OCI-M2 (cell line): Measurements from ENCODE around the gene NTF3.

ENCODE experiments used
- DNase-seq: peaks from one replicate; lab custom pipeline; 2025; ENCODE audit not compliant: unreplicated experiment; lab: John Stamatoyannopoulos, UW

Gene NTF3

DNA sequence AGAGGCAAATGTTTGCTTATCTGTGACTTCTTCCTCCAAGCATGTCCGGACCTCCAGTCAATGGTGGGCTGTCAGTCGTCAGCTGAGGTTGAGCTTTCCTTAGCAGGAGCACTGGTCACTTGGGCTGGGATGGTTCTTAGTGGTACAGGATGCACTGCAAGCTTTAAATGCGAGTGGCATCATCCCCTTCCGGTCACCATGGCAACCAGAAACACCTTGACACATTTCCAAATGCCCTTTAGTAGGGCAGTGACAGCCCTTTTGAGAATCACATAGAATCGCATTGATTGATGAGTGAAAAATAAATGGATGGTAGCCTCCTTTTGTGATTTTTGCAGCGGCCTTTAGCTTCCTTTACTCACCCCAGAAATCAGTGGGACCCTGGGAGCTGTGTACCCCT is 24.1 kb downstream of the NTF3 start:
- no peak for DNase-seq

DNA sequence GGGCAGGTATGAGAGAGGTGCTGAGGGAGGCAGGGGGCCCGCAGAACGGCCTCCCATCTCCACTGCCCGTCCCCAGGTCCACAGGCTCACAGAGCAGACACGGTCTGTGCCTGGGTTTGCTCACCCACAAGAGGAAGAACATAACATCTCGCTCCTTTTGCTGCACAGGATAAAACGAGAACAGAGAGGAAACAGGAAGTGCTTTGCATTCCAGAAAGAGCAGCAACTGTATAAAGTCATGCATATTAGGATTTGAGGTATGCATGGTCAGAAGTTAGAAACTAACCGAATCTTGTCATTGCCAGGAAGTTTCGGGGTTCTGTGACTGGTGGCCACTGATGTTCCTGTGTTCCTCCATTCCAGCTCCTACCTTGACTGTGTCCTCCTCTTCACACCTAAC is 25.0 kb downstream of the NTF3 start:
- DNase-seq = no peak

DNA sequence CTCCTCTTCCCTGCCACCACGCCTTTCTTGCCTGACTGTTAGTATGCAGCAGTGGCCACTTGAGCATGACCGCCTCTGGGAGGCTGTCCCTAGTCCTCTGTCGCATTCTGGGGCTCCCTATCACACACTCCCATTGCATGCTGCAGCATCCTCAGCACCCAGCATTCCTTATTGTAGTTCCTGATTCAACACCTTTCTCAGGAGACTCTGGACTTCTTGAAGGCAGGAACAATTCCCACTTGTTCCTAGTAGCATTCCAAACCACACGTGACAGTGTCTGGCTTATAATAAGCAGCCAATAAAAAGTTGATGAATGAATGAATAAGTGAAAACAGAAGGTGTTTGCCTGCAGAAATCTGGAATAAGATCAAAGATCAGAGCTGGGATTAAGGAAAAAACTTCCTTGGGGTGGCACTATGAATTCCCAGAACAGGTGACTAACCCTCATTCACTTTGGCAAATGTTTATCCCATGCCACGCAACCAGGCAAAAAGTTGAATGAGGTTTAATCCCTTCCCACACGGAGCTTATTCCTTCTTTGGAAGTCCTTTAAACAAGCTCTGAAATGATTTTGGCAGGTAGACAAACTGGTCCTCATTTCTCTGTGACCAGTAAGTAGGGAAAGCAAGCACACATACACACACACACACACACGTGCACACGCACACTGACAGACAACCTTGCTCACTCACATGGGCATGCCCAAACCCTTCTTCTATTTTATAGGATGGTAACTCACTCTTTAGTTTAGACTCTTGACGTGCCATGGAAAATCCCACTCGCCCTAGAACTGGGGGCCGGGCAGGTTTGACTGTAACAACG is 26.5 kb downstream of the NTF3 start:
- no peak for DNase-seq

DNA sequence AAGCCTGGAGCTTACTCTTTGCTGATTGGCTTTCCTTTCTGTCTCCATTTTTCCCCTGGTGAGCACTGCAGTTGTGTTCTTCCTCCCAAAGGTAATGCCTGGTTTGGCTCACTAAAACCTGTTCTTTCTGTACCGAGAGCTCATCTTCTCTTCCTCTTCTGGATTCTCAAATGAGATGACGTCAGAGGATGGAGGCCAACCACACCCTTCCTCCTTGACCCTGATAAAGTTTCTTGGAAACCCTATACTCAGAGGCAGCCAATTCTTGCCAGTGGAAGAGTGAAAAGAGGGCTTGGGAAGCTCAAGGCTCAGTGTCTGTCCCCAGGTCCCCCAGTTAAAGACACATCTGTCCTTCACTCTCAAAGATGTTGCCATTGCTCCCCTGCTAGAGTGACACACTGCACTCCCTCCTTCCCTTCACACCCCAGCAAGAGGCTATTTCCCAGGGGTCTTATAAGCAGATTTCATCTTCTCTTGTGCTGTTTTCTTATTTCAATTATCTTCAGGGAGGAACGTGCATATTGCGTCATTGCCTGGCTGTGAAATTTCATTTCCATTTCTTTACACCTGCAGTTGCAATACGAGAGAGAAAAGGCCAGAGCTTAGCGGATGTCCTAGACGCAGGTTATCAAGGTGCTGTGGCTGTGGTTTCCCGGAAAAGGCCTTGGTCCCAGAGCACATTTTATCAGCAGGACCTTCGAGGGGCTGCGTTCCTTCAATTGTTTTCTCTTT is 27.3 kb downstream of the NTF3 start:
- no peak for DNase-seq

DNA sequence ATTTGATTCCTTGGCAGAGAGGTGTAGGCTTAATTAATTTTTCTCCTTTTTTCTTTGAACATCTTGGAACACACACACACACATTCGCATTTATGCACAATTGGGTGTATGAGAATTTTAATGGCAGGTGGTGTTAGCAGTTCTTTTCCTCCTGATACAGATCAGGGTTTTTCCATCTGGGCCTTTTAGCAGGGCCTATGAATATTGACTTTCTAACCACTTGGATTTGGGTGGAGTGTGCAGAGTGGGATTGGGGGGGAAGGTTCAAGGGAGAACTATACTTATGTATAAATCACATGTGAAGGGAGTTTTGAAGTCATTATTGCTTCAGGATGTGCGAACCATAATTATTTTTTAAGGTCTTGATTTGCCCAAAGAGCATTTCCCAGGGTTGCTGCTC is 28.9 kb downstream of the NTF3 start:
- no peak for DNase-seq

DNA sequence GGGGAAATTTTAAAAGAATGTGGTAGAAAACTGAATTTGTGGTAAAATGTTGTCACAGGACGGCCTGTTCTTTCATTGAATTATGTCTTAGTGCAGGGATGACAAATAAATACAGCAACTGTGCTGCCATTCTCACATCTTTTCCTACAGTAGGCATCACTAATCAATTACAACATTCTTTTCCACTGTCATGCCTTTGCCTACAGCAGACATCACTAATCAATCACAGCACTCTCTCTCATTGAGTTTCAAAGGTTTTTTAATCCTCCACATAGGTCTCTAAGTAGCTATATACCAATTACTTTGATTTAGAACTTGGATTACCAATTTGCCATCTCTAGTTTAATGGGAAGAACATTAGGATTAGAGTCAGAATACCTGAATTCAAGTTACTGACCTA is 30.1 kb downstream of the NTF3 start:
- DNase-seq = no peak

DNA sequence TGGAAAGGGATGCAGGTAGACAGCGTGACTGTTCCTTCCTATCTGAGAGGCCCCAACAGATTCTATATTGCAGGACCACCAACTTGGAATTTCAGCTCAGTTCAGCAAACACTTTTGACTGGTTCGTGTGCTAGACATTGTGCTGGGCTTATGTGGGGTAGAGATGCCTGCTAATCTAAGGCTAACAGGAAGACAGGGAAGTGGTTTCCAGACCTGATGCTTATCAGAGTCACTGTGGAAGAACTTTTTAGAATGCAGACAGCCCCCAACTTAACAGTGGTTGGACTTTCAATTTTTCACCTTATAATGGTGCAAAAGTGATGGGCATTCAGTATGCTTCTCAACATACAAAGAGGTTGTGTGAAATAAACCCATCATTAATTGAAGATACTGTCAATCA is 32.2 kb downstream of the NTF3 start:
- no peak for DNase-seq

DNA sequence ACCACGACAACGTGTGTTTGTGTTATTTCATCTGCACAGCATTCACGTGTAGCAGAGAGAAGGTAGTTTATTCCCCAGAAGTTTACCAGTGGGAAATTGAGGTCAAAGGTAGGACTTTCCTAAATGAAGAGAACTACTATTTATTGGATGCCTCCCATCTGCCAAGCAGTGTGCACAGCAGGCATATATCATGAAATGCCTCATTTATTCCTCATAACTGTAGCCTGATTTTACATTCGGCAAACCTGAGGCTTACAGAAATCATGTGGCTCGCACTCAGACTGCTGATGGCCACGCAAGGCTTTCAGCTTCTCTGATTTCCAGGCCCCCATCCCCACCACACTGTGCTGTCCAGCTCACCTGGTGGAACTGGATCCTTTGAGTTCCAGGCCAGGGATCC is 33.5 kb downstream of the NTF3 start:
- DNase-seq = no peak

DNA sequence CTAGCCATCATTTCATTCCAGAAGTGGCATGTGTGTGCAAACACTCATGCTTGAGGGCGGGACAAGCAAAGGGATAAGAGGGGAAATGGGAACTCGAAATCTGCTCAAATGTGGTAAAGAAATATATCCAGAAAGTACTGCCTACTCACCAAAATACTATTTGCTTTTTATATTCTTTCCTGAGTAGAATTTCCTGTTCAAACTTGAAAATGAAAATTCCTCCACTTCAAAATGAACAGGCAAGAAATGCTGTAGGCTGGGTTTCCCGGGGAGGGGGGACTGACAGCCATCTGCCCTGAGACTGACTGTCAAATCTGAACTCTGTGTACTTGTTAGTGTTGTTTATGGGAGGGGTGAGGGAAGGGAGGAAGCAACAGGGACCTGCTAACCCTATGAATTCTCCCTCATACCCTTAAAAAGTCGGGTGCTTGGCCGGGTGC is 34.6 kb downstream of the NTF3 start:
- no peak for DNase-seq

DNA sequence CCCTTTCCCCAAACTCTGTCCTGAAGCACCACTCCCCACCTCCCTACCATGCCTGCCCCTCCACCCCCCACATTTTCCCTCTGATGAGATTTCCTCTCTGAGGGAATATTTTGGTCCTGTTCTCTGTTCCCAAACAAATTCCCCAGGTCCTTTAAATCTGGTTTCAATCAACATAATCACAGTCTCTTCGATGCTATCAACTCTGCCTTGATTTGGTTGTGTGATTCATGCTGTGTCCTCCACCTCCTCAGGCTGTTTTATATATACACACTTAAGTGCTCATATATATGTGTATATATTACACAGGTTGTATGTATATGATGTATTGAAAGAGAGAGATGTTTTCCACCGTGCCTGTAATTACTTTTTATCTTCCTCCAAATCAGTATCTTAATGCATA is 36.0 kb downstream of the NTF3 start:
- DNase-seq = no peak

DNA sequence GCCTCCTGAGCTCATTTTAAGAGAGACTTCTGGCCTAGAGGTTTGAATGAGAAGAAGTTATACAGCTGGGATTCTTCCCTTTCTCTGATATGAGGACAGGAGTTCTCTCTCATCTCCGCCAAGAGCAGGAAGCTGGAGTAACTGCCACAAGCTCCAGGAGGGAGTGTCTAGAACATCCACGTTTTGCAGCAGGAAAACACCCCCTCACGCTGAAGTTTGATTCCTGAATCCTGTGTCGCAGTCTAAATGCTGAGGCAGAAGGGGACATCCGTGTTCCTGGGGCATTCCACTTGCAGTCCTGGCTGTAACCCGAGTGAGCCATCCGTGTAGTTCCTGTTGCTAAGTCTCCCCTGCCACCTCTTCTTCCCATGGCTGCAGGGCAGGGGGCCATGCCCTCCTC is 38.3 kb downstream of the NTF3 start:
- no peak for DNase-seq

DNA sequence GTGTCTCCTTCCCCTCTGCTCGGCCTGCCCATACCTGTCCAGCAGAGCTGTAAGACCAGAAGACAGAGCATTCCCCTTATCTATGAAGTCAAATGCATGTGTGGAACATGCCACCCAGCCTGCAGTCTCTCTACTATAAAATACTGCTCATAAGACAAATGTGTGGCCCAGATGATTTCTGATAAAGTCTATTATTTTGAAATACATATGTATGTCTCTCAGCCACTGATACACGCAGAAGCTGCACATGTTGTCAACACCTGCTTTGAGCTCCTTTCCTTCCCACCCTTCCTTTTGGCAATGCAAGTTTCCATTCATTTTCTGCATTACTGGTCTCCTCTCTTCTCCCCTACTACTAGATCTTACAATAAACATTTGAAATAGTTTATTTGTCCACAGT is 38.8 kb downstream of the NTF3 start:
- DNase-seq = no peak

DNA sequence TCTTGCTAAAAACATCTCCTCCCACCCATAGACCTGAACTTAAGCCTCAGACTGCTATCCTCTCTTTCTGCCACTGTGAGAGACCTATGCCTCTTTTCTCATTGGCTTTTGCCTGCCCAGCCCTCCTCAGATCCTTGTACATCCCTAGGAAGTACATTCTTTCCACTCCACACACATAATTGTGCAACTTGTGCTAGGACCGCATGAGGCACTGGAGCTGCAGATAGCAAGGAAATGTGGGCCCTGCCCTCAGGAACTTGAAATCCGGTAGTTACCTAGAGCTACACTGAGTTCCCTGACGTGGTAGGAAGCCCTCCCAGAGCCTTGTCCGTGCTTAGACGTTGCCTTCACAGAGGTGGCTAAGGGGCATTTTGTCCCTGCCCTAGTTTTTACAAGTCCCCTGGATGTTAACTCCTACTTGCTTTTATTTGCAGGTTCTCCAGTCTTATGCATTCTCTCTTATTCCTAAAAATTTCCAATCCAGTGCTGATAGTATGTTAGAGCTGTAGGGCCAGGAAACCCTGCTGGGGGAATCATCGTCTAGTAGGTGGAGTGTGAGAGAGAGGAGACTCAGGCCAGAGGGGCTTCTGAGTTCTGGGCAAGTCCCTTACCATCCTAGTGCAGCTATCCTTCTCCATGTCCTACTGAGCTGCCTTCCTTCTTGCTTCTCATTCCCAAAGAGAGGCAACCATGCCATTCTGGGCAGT is 41.3 kb downstream of the NTF3 start:
- no peak for DNase-seq

DNA sequence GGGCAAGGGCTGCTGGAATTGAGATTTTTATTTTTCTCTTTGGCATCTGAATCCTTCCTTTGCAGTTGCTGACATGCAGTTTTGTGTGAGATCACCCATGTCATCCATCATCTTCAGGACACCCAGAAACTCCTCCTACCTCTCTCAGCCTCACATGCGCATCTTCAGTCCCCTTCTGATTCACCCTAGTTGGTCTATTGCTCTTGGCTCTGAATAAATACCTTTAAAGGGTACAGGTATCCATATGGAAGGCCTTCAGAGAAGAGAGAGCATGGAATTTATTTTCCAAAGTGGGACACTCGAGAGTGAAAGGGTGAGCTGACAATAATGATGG is 41.8 kb downstream of the NTF3 start:
- no peak for DNase-seq

DNA sequence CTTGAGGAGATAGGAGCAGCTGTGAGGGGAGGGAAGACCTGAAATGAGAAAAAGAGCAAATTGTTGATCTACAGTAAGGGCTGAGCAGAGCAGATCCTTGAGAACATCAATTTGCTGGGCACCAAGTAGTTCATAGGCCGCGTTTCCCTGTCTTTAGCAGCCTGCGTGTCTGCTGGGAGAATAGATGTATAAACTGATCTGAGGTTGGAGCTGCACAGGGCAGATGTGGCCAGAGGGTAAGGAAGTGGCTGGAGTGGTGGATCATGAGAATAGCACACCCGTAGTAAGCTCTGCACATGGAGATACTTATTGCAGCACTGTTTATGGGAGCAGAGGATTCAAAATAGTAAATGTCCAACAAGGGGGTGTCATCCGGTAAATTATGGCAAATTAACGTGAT is 44.4 kb downstream of the NTF3 start:
- no peak for DNase-seq

DNA sequence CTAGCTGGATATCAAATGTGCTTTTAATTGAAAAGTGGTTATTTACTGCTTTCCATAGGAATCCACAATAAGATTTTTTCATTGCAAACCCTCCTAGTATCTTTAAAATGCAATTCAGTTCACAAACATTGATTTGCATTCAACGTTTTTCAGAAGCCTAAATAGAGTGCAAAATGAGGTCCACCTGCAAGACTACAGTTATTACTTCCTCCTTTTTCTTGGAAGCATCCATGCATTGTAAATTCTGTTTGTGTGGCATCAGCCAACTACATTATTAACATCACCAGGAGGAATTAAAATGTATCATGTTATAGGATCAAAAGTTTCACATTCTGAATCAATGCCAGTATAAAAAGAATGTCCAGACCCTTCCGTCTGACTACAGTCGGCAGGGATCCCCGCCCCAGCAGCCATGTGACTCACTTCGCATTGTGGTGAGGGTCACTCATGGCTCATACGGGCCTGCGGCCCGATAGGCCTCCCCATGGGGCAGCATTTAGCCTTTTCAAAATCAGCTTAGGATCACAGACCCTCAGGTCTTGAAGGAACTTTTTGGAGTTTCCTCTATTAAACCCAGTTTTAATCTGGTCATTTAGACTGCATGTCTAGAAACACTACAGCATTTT is 46.3 kb downstream of the NTF3 start:
- no peak for DNase-seq

DNA sequence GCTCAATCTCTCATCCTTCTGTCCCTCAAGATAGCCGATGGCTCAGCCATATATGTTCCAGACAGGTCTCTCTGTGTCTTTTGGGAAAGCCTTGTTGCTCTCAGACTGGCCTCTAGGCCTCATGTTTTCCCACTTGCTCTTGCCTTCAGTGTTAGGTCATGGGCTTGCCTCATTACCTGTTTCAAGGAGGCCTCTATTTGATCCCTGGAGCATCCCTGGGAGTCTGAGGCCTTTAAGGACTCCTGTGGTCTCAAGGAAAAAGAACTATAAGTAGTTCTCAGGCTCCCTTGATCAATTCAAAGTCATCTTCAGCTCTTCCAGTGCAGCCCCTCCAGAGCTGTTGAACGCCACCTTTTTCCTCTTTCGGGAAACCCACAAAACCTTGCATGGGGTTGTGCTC is 47.9 kb downstream of the NTF3 start:
- DNase-seq = no peak

DNA sequence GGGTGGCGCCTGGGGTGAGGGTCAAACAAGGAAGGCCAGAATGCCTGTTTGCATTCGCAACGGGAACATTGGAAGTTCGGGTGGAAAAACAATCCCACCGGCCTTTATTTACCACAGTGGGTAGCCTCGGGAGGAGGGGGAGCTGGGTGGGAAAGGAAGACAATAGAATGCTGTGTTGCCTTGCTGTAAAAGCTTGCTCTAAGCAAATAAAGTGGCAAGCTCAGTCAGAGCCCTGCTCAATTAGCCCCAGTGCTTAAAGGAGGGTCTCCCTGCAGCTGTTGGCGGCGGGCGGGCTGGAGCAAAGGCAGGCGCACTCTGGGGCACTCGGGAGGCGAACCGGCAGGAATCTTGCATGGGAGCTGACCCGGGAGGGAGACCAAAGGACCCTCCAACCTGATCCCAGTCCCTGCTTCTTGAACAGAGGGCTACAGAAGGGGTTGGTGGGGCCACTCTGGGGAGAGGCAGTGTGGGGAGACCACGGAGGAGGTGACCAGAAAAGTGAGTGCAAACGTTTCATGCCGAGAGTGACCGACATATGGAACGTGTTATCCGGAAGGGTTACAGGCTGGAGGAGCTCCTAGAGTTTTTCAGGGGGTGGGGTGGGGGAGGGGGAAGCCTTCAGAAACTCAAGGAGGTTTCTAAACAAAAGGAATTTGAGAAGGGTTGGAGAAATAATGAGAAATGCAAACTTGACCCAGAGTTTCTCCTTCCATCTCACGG is 48.5 kb downstream of the NTF3 start:
- DNase-seq = no peak

DNA sequence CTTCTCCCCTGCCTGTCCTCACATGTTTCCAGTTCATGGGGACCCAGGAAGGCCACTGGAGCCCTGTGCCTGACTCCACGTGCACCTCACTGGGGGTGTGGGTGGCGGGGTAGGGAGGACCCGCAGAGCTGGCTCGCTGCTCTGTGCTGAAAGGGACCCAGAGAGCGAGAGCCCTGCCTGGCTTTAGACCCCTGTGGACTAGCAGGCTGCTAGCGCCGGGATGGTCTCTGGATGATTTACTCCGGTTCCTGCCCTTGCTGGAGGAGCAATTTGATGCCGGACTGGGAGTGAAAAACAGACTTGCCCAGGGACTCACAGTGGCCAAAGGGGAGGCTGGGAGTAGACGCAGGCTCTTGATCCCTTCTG is 49.0 kb downstream of the NTF3 start:
- DNase-seq = no peak

DNA sequence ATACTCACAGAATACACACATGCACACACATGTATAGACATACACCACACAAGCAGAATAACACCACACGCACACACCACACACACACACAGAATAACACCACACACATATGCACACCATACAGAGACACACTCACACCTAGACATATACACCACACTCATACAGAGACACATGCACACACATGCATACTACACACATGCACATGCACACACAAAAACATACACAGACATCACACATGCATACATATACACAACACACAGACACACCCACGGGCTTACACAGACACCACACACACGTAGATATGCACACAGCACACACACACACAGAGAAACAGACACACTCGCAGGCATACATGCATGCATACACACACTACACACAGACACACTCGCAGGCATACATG is 49.7 kb downstream of the NTF3 start:
- DNase-seq = no peak

DNA sequence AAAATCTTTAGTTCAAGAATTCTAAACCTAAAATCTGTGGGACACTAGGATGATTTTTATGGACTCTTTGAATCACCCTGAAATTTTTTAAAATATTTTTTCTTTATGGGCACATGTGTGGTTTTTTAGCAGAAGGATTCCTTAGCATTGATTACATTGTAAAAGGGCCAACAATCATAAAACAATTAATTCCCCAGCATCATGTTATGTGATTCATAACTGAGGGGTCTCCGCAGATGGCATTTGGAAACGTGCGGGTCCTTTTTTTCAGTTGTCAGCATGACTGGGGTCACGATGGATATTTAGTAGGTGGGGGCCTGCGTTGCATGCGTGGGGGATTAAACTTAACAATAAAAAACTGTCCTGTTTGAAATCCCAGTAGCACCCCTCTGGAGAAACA is 52.5 kb downstream of the NTF3 start:
- DNase-seq = no peak
